RWPE1 (cell line): ENCODE measurements around the gene LRRC49.
"Not testable (repeated sequence)": the region's sequence is repeated elsewhere in the genome, so short reads cannot be mapped to it uniquely, and the experiment has no call there.

Experiments used
- CTCF ChIA-PET: fragments of 350-600 bp; sonication (Branson Sonifier 250); formaldehyde crosslinking; extraction: SDS; loops from one replicate; lab custom pipeline; 2021; lab: Yijun Ruan, JAX
- POLR2A ChIA-PET: fragments of 400-600 bp; formaldehyde crosslinking; extraction: SDS; loops from one replicate; lab custom pipeline; 2020; ENCODE audit warnings: antibody characterized with exemption; ENCODE audit not compliant: low non-redundant PET; lab: Yijun Ruan, JAX
- DNase-seq: peaks from one replicate; pipeline ENCODE4 v3.0.0; 2012; ENCODE audit warnings: low spot score
- H3K27ac ChIP-seq: fragments of 450-650 bp; 2 replicates; pipeline ENCODE4 v1.5.1; 2017
- TF ChIP-seq, protein P1 (sequence below): fragments of 450-650 bp; conservative IDR thresholded peaks from 2 replicates; pipeline ENCODE4 v1.5.1; 2017; ENCODE audit warnings: low read depth, mild to moderate bottlenecking

Gene LRRC49

DNA sequence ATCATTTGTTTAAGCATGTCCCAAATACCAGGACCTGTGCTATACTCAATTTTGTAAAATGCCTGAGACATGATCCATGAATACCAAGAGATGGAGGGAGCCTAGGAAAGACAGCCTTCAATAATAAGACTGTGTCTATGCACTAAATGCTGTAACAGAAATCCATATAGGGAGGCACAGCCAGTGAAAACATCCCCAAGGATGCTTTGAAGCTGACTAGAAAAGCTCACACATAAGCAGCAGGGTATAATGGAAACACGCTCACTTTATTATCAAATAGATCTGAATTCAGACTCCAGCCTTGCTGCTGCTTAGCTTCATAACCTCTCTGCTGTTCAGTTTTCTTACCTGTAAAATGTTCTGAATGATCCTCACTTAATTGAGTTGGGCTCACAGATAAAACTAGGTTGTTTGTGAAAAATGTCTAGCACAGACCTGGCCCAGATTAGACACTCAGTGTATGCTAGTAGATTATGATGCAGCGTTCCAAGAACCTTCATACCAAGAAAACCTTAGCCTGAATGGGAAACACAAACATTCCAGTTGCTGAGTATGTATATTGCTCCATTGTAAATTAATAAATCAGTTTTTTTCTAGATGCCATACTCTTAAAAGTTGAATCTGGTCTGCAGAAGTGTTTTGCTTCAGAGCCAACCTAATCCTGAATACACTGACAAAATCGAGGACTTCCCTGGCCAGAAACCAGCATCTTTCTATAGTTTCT, 34.9 kb upstream of the LRRC49 start:
- ChIA-PET POLR2A (no interaction called here), CTCF (interaction anchor here (0.6 to 1.6 kb wide), 3 partner anchors 12 to 134 kb away, joined by 3 to 5 read pairs (median 4); no protein-coding TSS in a partner anchor)
- peak overlapping the region; percentile 67 for H3K27ac ChIP-seq
- no peak for DNase-seq
- TF ChIP-seq, protein P1, sequence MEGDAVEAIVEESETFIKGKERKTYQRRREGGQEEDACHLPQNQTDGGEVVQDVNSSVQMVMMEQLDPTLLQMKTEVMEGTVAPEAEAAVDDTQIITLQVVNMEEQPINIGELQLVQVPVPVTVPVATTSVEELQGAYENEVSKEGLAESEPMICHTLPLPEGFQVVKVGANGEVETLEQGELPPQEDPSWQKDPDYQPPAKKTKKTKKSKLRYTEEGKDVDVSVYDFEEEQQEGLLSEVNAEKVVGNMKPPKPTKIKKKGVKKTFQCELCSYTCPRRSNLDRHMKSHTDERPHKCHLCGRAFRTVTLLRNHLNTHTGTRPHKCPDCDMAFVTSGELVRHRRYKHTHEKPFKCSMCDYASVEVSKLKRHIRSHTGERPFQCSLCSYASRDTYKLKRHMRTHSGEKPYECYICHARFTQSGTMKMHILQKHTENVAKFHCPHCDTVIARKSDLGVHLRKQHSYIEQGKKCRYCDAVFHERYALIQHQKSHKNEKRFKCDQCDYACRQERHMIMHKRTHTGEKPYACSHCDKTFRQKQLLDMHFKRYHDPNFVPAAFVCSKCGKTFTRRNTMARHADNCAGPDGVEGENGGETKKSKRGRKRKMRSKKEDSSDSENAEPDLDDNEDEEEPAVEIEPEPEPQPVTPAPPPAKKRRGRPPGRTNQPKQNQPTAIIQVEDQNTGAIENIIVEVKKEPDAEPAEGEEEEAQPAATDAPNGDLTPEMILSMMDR: no peak

GRCh38 chr15:70858614-70859321, 33.9 kb upstream of the LRRC49 start:
- H3K27ac ChIP-seq, POLR2A ChIA-PET, DNase-seq: not testable (repeated sequence)
- CTCF ChIA-PET: interaction anchor here (0.6 kb wide), 1 partner anchor 607 kb away, joined by 5 read pairs; no protein-coding TSS in a partner anchor

DNA sequence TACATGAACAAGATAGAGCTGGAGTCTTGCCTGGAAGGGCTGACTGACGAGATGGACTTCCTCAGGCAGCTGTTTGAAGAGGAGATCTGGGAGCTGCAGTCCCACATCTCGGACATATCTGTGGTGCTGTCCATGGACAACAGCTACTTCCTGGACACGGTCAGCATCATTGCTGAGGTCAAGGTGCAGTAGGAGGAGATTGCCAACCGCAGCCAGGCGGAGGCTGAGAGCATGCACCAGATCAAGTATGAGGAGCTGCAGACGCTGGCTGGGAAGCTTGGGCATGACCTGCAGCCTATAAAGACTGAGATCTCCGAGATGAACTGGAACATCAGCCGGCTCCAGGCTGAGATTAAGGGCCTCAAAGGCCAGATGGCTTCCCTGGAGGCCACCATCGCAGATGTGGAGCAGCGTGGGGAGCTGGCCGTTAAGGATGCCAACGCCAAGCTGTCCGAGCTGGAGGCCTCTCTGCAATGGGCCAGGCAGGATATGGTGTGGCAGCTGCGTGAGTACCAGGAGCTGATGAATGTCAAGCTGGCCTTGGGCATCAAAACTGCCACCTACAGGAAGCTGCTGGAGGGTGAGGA, 33.2 kb upstream of the LRRC49 start:
- DNase-seq: no peak
- POLR2A ChIA-PET: no interaction called here
- CTCF ChIA-PET: interaction anchor here (0.6 kb wide), 3 partner anchors 16 to 1297 kb away, joined by 3 to 6 read pairs (median 5); no protein-coding TSS in a partner anchor
- no peak overlapping the region for H3K27ac ChIP-seq
- TF ChIP-seq, protein P1: no peak

GRCh38 chr15:70859998-70860397, 32.6 kb upstream of the LRRC49 start:
- DNase-seq: no peak
- no peak overlapping the region for H3K27ac ChIP-seq
- ChIA-PET CTCF (interaction anchor here (0.6 kb wide), 2 partner anchors 15 to 1296 kb away, joined by 3 to 6 read pairs; no protein-coding TSS in a partner anchor), POLR2A (no interaction called here)
- TF ChIP-seq, protein P1: no peak

DNA sequence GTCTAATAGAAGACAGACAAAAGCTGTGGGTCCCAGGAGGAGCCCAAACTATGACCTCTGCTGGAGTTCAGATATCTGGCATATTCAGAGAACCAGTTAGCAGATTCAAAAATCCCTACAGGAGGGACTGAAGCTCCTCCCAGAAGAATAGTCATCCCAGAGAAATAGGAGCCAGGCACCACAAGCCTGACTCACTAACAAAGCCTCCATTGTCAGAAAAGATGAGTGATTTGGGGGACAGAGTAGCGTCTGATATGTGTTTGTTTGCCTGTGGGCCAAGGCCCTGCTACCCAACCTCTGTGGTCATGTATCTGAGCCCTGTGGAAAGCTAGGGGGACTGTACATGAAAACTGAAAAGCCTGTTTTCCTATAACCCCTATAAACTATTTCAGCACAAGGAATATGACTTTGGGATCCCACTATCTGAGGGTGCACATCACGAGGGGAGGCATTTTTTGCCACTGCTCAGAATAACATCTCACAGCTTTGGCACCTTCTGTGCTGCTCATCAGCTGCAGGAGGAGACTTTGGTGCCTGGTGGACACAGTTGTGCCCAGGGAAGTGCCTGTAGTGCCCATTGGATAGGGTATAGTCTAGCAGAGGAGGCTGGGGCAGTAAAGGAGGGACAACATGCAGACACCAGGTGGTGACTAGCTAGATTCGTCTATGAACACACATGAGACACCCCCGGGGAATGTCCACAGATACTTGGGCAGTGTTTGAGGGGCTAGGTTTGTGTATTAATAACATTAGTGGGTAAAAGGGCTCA, 29.0 kb upstream of the LRRC49 start:
- DNase-seq: peak; percentile 88
- peak overlapping the region; percentile 45 for H3K27ac ChIP-seq
- ChIA-PET CTCF (interaction anchor here (0.6 to 1.1 kb wide), 4 partner anchors 22 to 788 kb away, joined by 3 to 10 read pairs (median 6); no protein-coding TSS in a partner anchor), POLR2A (no interaction called here)
- TF ChIP-seq, protein P1: no peak

- ChIA-PET POLR2A (no interaction called here), CTCF (no interaction called here)
- TF ChIP-seq, protein P1: no peak
These were observed 25.5 kb upstream of the LRRC49 start for GRCh38 chr15:70866982-70867641.

More at GRCh38 chr15:70866982-70867641, 25.5 kb upstream of the LRRC49 start:
- no peak for DNase-seq
- no peak overlapping the region for H3K27ac ChIP-seq
